SU-DHL-6 (cell line): ENCODE results near the gene FAM110C.

Source experiments
- H2AFZ ChIP-seq: fragments of 200-600 bp; sonication (generic); 2 replicates; pipeline ENCODE4 v1.6.1; 2014; ENCODE audit warnings: low read depth, mild to moderate bottlenecking, moderate library complexity, mixed read lengths, antibody characterized with exemption, low read length; ENCODE audit not compliant: severe bottlenecking
- H3F3A ChIP-seq: fragments of 200-600 bp; shearing (Covaris generic); 2 replicates; pipeline ENCODE4 v1.6.0; 2016; ENCODE audit warnings: antibody characterized with exemption, mild to moderate bottlenecking; ENCODE audit not compliant: insufficient read depth
- H3K27ac ChIP-seq: fragments of 200-600 bp; sonication (generic); 2 replicates; pipeline ENCODE4 v1.5.1; 2016; ENCODE audit warnings: low read depth, mild to moderate bottlenecking, low read length, moderate library complexity, mixed read lengths
- H3K27me3 ChIP-seq: fragments of 200-600 bp; sonication (generic), shearing (Covaris generic); 2 replicates; pipeline ENCODE4 v1.6.0; 2014; ENCODE audit warnings: mild to moderate bottlenecking, low read length
- H3K36me3 ChIP-seq: fragments of 200-600 bp; sonication (generic); 2 replicates; pipeline ENCODE4 v1.6.1; 2014; ENCODE audit warnings: mild to moderate bottlenecking, low read length, mixed read lengths
- H3K4me2 ChIP-seq: fragments of 300-600, 200-600 bp; shearing (Covaris generic), sonication (generic); 2 replicates; pipeline ENCODE4 v1.6.0; 2014; ENCODE audit warnings: low read length, low read depth, mild to moderate bottlenecking; ENCODE audit not compliant: poor library complexity, severe bottlenecking
- H3K4me3 ChIP-seq: fragments of 200-600 bp; sonication (generic); 2 replicates; pipeline ENCODE4 v1.5.1; 2014; ENCODE audit warnings: antibody characterized with exemption, low read length, mild to moderate bottlenecking, mixed read lengths; ENCODE audit not compliant: insufficient read depth, poor library complexity, severe bottlenecking
- H3K79me2 ChIP-seq: fragments of 200-600 bp; sonication (generic); 2 replicates; pipeline ENCODE4 v1.6.1; 2014; ENCODE audit warnings: mild to moderate bottlenecking, low read length, moderate library complexity; ENCODE audit not compliant: insufficient read depth
- H3K9ac ChIP-seq: fragments of 200-600 bp; sonication (generic); 2 replicates; pipeline ENCODE4 v1.7.0; 2014; ENCODE audit warnings: mild to moderate bottlenecking, low read length
- H3K9me2 ChIP-seq: fragments of 200-600 bp; sonication (generic); replicated peaks from 2 replicates; pipeline ENCODE4 v1.6.1; 2014; ENCODE audit warnings: low read length; ENCODE audit not compliant: insufficient read depth
- H3K9me3 ChIP-seq: fragments of 200-600 bp; sonication (generic); 2 replicates; pipeline ENCODE4 v1.6.1; 2014; ENCODE audit warnings: low read length, mixed read lengths; ENCODE audit not compliant: insufficient read depth
- H4K20me1 ChIP-seq: fragments of 200-600 bp; sonication (generic); 2 replicates; pipeline ENCODE4 v1.6.1; 2014; ENCODE audit warnings: low read depth, mild to moderate bottlenecking, antibody characterized with exemption, low read length, moderate library complexity, mixed read lengths
- EZH2phosphoT487 ChIP-seq: fragments of 200-600 bp; sonication (generic), shearing (Covaris generic); conservative IDR thresholded peaks from 2 replicates; pipeline ENCODE4 v1.6.1; 2018; ENCODE audit warnings: mild to moderate bottlenecking, antibody characterized with exemption, low read length, moderate library complexity, mixed read lengths
- TF ChIP-seq, protein P1 (sequence below): fragments of 200-600 bp; sonication (generic); IDR thresholded peaks from one replicate; pipeline ENCODE4 v1.5.1; 2017; ENCODE audit warnings: antibody characterized with exemption, mild to moderate bottlenecking, low read length, moderate library complexity; ENCODE audit not compliant: insufficient read depth, poor library complexity, severe bottlenecking

The FAM110C gene, protein sequence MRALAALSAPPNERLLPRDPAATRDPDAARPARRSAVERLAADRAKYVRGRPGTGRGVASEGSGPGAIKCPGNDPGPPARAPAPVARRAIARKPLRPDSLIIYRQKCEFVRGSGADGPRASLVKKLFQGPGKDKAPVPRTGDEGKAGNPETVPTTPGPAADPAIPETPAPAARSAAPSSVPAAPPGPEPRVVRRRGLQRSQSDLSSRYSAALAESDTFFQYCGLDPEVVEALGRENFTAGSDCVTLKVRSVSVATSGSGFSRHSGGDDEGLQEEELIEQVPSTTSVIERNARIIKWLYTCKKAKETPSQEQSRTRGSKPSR

DNA sequence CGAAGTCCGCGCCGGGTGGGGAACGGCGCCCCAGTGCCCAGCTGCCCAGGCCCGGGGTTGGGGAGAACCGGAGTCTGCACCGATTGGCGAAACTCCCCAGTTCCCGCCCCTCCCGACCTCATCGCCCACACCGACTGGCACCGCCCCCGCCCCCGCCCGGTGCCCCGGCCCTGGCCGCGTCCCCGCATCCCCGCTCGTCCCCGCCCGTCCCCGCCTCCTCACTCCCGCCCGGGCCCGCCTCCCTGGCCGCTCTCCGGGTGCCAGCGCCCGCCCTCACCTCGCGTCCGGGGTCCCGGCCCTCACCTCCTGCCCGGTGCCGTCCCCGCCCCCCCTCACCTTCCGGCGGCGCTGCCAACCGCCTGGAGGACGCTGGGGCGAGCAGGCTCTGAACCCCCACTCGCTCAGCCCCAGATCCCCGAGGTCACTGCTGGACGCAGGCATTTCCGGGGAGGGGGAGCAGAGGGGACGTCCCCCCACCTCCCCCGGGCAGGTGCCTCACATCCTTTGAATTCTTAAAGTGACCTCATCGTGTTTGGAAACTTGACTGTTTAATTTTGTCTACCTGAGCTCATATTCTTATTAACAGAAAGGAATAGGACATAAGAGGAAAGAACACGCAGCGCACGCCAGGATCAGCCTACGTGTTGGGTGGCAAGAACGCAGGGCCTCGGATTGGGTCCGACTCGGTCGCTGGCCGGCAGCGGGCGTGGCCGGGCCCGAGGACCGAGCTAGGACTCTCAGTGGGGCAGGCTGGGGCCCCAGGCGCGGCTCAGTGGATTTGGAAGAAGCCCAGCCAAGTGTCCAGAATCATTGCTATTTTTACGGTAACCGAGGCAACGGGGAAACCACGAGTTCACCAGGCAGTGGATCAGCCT is at the start of gene FAM110C:
FAM110C (minus strand) TSS at position 35 of the 875 bp plus-strand sequence. CDS start 120 bp downstream, outside the sequence.
- Histone ChIP-seq H3K9me2 (no peaks in the 10 kb centered on the region), H2AFZ (no peak within 1 kb of the TSS), H4K20me1 (no peaks in the 10 kb centered on the region), H3K27ac (no peak within 1 kb of the TSS), H3K4me3 (no peak within 1 kb of the TSS), H3K9me3 (no peaks in the 10 kb centered on the region), H3F3A (no peaks in the 10 kb centered on the region), H3K9ac (no peak within 1 kb of the TSS), H3K36me3 (no peaks in the 10 kb centered on the region), H3K79me2 (no peaks in the 10 kb centered on the region), H3K4me2 (no peak within 1 kb of the TSS), H3K27me3 (no peaks in the 10 kb centered on the region)
- no peak for TF ChIP-seq EZH2phosphoT487
- TF ChIP-seq, protein P1, sequence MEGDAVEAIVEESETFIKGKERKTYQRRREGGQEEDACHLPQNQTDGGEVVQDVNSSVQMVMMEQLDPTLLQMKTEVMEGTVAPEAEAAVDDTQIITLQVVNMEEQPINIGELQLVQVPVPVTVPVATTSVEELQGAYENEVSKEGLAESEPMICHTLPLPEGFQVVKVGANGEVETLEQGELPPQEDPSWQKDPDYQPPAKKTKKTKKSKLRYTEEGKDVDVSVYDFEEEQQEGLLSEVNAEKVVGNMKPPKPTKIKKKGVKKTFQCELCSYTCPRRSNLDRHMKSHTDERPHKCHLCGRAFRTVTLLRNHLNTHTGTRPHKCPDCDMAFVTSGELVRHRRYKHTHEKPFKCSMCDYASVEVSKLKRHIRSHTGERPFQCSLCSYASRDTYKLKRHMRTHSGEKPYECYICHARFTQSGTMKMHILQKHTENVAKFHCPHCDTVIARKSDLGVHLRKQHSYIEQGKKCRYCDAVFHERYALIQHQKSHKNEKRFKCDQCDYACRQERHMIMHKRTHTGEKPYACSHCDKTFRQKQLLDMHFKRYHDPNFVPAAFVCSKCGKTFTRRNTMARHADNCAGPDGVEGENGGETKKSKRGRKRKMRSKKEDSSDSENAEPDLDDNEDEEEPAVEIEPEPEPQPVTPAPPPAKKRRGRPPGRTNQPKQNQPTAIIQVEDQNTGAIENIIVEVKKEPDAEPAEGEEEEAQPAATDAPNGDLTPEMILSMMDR, result no peak

DNA sequence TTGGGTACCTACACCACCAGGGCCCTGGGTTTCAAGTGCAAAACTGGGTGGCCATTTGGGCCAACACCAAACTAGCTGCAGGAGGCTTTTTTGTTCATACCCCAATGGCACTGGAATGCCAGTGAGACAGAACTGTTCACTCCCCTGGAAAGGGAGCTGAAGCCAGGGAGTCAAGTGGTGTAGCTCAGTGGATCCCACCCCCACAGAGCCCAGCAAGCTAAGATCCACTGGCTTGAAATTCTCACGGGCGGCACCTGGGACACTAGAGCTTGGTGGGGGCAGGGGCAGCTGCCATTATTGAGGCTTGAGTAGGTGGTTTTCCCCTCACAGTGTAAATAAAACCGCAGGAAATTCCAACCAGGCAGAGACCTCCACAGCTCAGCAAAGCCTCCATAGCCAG is 46.0 kb upstream of the FAM110C start:
- no peaks in the 10 kb centered on the region for H4K20me1 ChIP-seq
- no peaks in the 10 kb centered on the region for H3K36me3 ChIP-seq
- no peak for TF ChIP-seq EZH2phosphoT487
- TF ChIP-seq, protein P1, result no peak
- no peak overlapping the region for H3K4me3 ChIP-seq
- no peaks in the 10 kb centered on the region for H3F3A ChIP-seq
- no peaks in the 10 kb centered on the region for H3K9me2 ChIP-seq
- H2AFZ ChIP-seq, result no peak overlapping the region
- no peak overlapping the region for H3K4me2 ChIP-seq
- H3K27me3 ChIP-seq, result no peaks in the 10 kb centered on the region
- H3K79me2 ChIP-seq, result no peaks in the 10 kb centered on the region
- no peak overlapping the region for H3K27ac ChIP-seq
- H3K9me3 ChIP-seq, result no peaks in the 10 kb centered on the region
- no peak overlapping the region for H3K9ac ChIP-seq

DNA sequence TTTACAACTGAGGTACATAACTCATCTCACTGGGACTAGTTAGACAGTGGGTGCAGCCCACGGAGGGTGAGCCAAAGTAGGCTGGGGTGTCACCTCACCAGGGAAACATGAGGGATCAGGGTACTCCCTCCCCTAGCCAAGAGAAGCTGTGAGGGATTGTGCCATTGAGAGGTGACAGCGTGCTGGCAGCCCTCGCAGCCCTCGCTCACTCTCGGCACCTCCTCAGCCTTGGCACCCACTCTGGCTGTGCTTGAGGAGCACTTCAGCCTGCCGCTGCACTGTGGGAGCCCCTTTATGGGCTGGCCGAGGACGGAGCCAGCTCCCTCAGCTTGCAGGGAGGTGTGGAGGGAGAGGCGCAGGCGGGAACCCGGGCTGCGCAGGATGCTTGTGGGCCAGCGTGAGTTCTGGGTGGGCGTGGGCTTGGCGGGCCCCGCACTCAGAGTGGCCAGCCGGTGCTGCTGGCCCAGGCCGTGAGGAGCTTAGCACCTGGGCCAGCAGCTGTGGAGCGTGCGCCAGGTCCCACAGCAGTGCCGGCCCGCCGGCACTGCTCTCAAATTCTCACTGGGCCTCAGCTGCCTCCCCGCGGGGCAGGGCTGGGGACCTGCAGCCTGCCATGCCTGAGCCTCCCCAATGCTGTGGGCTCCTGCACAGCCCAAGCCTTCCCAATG is 44.5 kb upstream of the FAM110C start:
- H3K9me2 ChIP-seq, result no peaks in the 10 kb centered on the region
- H3F3A ChIP-seq, result no peaks in the 10 kb centered on the region
- TF ChIP-seq, protein P1, result no peak
- TF ChIP-seq EZH2phosphoT487, result no peak

More for the DNA sequence above, 44.5 kb upstream of the FAM110C start:
- H3K9me3 ChIP-seq, result no peaks in the 10 kb centered on the region
- no peaks in the 10 kb centered on the region for H3K36me3 ChIP-seq
- no peak overlapping the region for H3K4me2 ChIP-seq
- H3K79me2 ChIP-seq, result no peaks in the 10 kb centered on the region
- H3K4me3 ChIP-seq, result no peak overlapping the region
- no peak overlapping the region for H2AFZ ChIP-seq
- no peaks in the 10 kb centered on the region for H4K20me1 ChIP-seq
- H3K27ac ChIP-seq, result no peak overlapping the region
- H3K27me3 ChIP-seq, result no peaks in the 10 kb centered on the region
- no peak overlapping the region for H3K9ac ChIP-seq
